GM06990 (cell line): ENCODE measurements around the gene STYXL1.
A peak's percentile ranks its signal among the peaks of the same experiment; 100 is the strongest.
"Not testable (repeated sequence)": the region's sequence is repeated elsewhere in the genome, so short reads cannot be mapped to it uniquely, and the experiment has no call there.

Experiments
- DNase-seq: peaks from one replicate; pipeline ENCODE4 v3.0.0-alpha.2; 2011; ENCODE audit not compliant: insufficient read length; ENCODE audit errors: extremely low read depth
- H3K27me3 ChIP-seq: replicated peaks from 2 replicates; pipeline ENCODE4 v1.6.0; 2011; ENCODE audit warnings: low read length; ENCODE audit not compliant: control insufficient read depth, insufficient read depth
- H3K36me3 ChIP-seq: 2 replicates; pipeline ENCODE4 v1.5.1; 2011; ENCODE audit warnings: low read length; ENCODE audit not compliant: control insufficient read depth, insufficient read depth
- H3K4me3 ChIP-seq: replicated peaks from 2 replicates; pipeline ENCODE4 v1.5.1; 2011; ENCODE audit warnings: low read depth, mild to moderate bottlenecking, control low read depth, low read length
- CTCF ChIP-seq: IDR thresholded peaks from 2 replicates; pipeline ENCODE4 v1.5.1; 2011; ENCODE audit warnings: low read length, control low read depth, mild to moderate bottlenecking, inconsistent platforms; ENCODE audit not compliant: insufficient read depth, poor library complexity, severe bottlenecking

STYXL1 gene

GRCh38 chr7:76023002-76023401 is 24.8 kb downstream of the STYXL1 start:
- Histone ChIP-seq H3K4me3 (no peak overlapping the region), H3K36me3 (peaks cover 12% of the 10 kb centered on the region)
- no peak for DNase-seq

GRCh38 chr7:76022026-76022780 is 25.6 kb downstream of the STYXL1 start:
- DNase-seq, result no peak
- TF ChIP-seq CTCF, result no peak
- no peaks in the 10 kb centered on the region for H3K27me3 ChIP-seq
- H3K36me3 ChIP-seq, result peaks cover 10% of the 10 kb centered on the region
- H3K4me3 ChIP-seq, result no peak overlapping the region

More at GRCh38 chr7:76023002-76023401, 24.8 kb downstream of the STYXL1 start:
- no peak for TF ChIP-seq CTCF
- no peaks in the 10 kb centered on the region for H3K27me3 ChIP-seq

GRCh38 chr7:76020031-76020714 is 27.6 kb downstream of the STYXL1 start:
- peak; percentile 44 for DNase-seq
- no peak overlapping the region for H3K4me3 ChIP-seq
- H3K27me3 ChIP-seq, result no peaks in the 10 kb centered on the region
- H3K36me3 ChIP-seq, result peaks cover 12% of the 10 kb centered on the region
- TF ChIP-seq CTCF, result peak; percentile 91

DNA sequence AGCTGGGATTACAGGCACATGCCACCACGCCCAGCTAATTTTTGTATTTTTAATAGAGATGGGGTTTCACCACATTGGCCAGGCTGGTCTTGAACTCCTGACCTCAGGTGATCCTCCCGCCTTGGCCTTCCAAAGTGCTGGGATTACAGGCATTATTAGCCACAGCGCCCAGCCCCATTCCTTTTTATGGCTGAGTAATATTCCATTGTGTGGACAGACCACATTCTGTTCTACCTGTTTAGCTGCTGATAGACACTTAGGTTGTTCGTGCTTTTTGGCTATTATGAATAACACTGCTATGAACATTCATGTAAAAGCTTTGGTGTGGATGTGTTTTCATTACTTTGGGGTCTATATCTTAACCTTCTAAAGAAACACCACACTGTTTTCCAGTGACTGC is 29.3 kb downstream of the STYXL1 start:
- H3K27me3 ChIP-seq, DNase-seq, H3K4me3 ChIP-seq: not testable (repeated sequence)
- peaks cover 10% of the 10 kb centered on the region for H3K36me3 ChIP-seq

DNA sequence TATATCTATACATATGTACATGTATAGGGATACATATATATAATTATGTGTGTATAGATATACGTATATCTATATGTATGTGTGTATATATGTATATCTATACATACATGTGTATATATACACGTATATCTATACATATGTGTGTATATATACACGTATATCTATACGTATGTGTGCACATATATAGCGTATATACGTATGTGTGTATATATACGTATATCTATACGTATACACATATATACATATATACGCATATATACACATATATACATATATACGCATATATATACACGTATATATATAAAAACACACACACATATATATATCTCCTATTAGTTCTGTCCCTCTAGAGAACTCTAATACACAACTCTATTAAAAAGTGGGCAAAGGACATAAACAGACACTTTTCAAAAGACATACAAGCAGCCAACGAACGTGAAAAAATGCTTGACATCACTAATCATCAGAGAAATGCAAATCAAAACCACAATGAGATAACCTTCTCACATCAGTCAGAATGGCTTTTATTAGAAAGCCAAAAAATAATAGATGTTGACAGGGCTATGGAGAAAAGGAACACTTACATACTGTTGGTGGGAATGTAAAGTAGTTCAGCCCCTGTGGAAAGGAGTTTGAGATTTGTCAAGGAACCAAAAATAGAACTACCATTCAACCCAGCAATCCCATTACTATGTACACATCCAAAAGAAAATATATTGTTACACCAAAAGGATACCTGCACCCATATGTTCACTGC is 31.4 kb downstream of the STYXL1 start:
- Histone ChIP-seq H3K4me3 (no peak overlapping the region), H3K36me3 (peaks cover 11% of the 10 kb centered on the region), H3K27me3 (no peaks in the 10 kb centered on the region)
- no peak for DNase-seq
- TF ChIP-seq CTCF, result no peak

GRCh38 chr7:76011442-76011861 is 36.3 kb downstream of the STYXL1 start:
- peaks cover 9% of the 10 kb centered on the region for H3K36me3 ChIP-seq
- H3K27me3 ChIP-seq, result no peaks in the 10 kb centered on the region
- no peak for DNase-seq
- H3K4me3 ChIP-seq, result no peak overlapping the region
- no peak for TF ChIP-seq CTCF
